ENCODE data around the gene SCT. TPM values are rescaled to one million over a fixed set of nuclear protein-coding genes. Genes with fewer than 3 reads are reported as not detected.

The SCT gene
- total RNA-seq, 2 donors from 2014 or later, result not detected

GRCh38 chr11:584287-584686 is 42.7 kb downstream of the SCT start:
- intact Hi-C loops (cut with DNase I), result no loop called here
- no peak for TF ChIP-seq CTCF (IDR thresholded peaks at IDR 0.05)
- no peak for TF ChIP-seq POLR2A (IDR thresholded peaks at IDR 0.05)
- Histone ChIP-seq H3K27me3 (no peaks in the 10 kb centered on the region), H3K9me3 (no peaks in the 10 kb centered on the region), H3K27ac (no peak overlapping the region), H3K4me3 (no peak overlapping the region), H3K36me3 (replicated peaks in 1 of 2; ENCODE audit: insufficient read depth in 1 of 2, low read depth in 2 of 2) (peaks cover 5 to 18% of the 10 kb centered on the region in 2 donors), H3K4me1 (peaks cover 22% of the 10 kb centered on the region)
- ATAC-seq, result no peak
- no peak for DNase-seq
- 85 to 90% methylated on average over 9 to 10 of the region's 10 CpGs for WGBS, 2 donors

GRCh38 chr11:581752-582151 is 45.2 kb downstream of the SCT start:
- intact Hi-C loops (cut with DNase I), result no loop called here
- no peaks in the 10 kb centered on the region for H3K27me3 ChIP-seq
- DNase-seq (no peak), ATAC-seq (no peak)
- peaks cover 5% of the 10 kb centered on the region in 2 donors for H3K36me3 ChIP-seq (replicated peaks in 1 of 2; ENCODE audit: insufficient read depth in 1 of 2, low read depth in 2 of 2)
- H3K4me1 ChIP-seq, result peaks cover 47% of the 10 kb centered on the region
- WGBS, 2 donors, result 78 to 80% methylated on average over 11 to 17 of the region's 17 CpGs
- H3K9me3 ChIP-seq, result no peaks in the 10 kb centered on the region
- no peak overlapping the region for H3K4me3 ChIP-seq
- H3K27ac ChIP-seq, result no peak overlapping the region
- TF ChIP-seq CTCF (IDR thresholded peaks at IDR 0.05) (no peak), POLR2A (IDR thresholded peaks at IDR 0.05) (no peak)

GRCh38 chr11:581342-581741 is 45.6 kb downstream of the SCT start:
- 81 to 85% methylated on average over 5 to 14 of the region's 14 CpGs for WGBS, 2 donors
- Histone ChIP-seq H3K27me3 (no peaks in the 10 kb centered on the region), H3K4me3 (no peak overlapping the region), H3K4me1 (peaks cover 47% of the 10 kb centered on the region), H3K9me3 (no peaks in the 10 kb centered on the region), H3K36me3 (replicated peaks in 1 of 2; ENCODE audit: insufficient read depth in 1 of 2, low read depth in 2 of 2) (peaks cover 4 to 5% of the 10 kb centered on the region in 2 donors), H3K27ac (no peak overlapping the region)
- intact Hi-C loops (cut with DNase I), result no loop called here
- ATAC-seq (no peak), DNase-seq (no peak)
- TF ChIP-seq POLR2A (IDR thresholded peaks at IDR 0.05) (no peak), CTCF (IDR thresholded peaks at IDR 0.05) (no peak)

GRCh38 chr11:579830-580601 is 47.0 kb downstream of the SCT start:
- WGBS, 2 donors, result 32 to 34% methylated on average over 10 to 20 of the region's 20 CpGs
- no peak for ATAC-seq
- H3K27ac ChIP-seq, result peak overlapping the region in 2 of 4 donors; percentile 13 to 54
- H3K9me3 ChIP-seq, result no peaks in the 10 kb centered on the region
- peaks cover 52% of the 10 kb centered on the region for H3K4me1 ChIP-seq
- H3K27me3 ChIP-seq, result no peaks in the 10 kb centered on the region
- no peak overlapping the region for H3K4me3 ChIP-seq
- intact Hi-C loops (cut with DNase I), result no loop called here
- no peak for TF ChIP-seq POLR2A (IDR thresholded peaks at IDR 0.05)
- TF ChIP-seq CTCF (IDR thresholded peaks at IDR 0.05), result no peak
- DNase-seq, result peak; percentile 39 to 69 (median 64)
- H3K36me3 ChIP-seq (replicated peaks in 1 of 2; ENCODE audit: insufficient read depth in 1 of 2, low read depth in 2 of 2), result peaks cover 4 to 5% of the 10 kb centered on the region in 2 donors

Measured in body of pancreas (tissue), 4 donors.